Measurements from ENCODE around the gene PPM1J. TPM values are rescaled to one million over a fixed set of nuclear protein-coding genes. Genes with fewer than 3 reads are reported as not detected.

The PPM1J gene
- total and polyA plus RNA-seq, 2 of the 8 experiments (the other 6 are each of a cell fraction or from before 2014, with no cell fraction given), result 19.4 to 31.6 TPM

DNA sequence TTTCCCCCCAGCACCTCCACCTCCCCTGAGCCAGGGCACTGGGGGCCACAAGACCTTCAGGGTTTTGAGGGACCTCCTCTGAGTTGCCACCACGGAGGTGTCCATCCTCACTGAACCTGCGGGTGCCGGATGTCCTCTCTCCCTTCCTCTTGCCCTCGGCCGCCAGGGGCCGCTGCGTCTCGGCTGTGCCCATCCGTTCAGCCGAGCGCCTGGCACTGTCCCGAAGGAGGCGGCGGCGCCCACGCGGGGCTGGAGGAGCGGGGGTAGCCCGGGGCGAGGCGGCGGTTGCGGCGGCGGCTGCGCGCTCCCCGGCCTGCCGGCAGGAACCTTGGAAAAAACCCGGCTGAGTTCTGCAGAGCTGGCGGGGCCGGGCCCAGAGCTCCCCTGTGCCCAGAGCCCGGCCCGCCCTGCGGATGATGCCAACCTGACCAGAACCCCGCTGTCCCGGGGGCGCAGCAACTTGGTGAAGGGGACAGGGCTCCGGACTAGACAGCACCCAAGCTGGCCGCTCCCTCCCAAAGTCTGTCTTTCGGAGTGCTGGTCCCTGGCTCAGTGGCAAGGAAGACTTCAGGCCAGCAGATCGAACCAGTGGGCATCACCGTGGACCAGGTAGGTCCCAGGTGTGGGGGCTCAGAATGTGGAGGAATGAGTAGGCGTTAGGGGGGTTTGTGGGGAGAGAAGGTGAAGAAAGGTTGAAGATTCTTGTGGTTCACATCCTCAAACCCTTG lies 3.7 kb upstream of the PPM1J start:
- Histone ChIP-seq H2AFZ (ENCODE audit: low read length) (no peak overlapping the region), H3K27ac (ENCODE audit: low read depth, low read length) (no peak overlapping the region), H2BK5ac (ENCODE audit: low read depth, low read length) (no peak overlapping the region; the same call in 1 of the 2 replicates), H4K8ac (ENCODE audit: extremely low read depth, insufficient read depth, low read length) (no peak overlapping the region; the same call in 1 of the 2 replicates), H3K23me2 (ENCODE audit: low read depth, low read length) (peaks cover 15% of the 10 kb centered on the region), H4K5ac (ENCODE audit: insufficient read length, low read depth, low read length) (no peak overlapping the region), H2BK15ac (ENCODE audit: low read length) (peak overlapping the region; percentile 95; the same call in 1 of the 2 replicates), H2BK12ac (ENCODE audit: low read depth, low read length) (no peak overlapping the region), H3K4me3 (ENCODE audit: extremely low read depth in 1 of 4, insufficient read depth in 2 of 4, low read depth in 3 of 4, low read length in 4 of 4) (peak overlapping the region in 2 of 4 experiments; percentile 10 to 40; a peak in 2 of 8 replicates), H3K79me1 (ENCODE audit: low read depth, low read length) (no peaks in the 10 kb centered on the region), H3K36me3 (ENCODE audit: control insufficient read depth in 2 of 4, insufficient read depth in 4 of 4, low read length in 3 of 4) (no peaks in the 10 kb centered on the region), H3K79me2 (ENCODE audit: control insufficient read depth in 1 of 2, insufficient read depth in 2 of 2, low read length in 2 of 2) (no peaks in the 10 kb centered on the region), H3K4me1 (replicated peaks in 1 of 4; ENCODE audit: control insufficient read depth in 3 of 4, insufficient read depth in 4 of 4, low read length in 3 of 4) (peaks cover 8 to 27% (median 17%) of the 10 kb centered on the region in 4 experiments), H3K18ac (ENCODE audit: extremely low read depth, low read length) (0 out of 2 replicates have a peak overlapping the region, but pooled peaks have one; percentile 66), H3K27me3 (replicated peaks in 1 of 4; ENCODE audit: control insufficient read depth in 3 of 4, extremely low read depth in 1 of 4, insufficient read depth in 3 of 4, low read length in 3 of 4) (peaks cover 0 to 40% (median 22%) of the 10 kb centered on the region in 4 experiments; a peak in 5 of 7 replicates), H4K20me1 (replicated peaks in 1 of 2; ENCODE audit: control insufficient read depth in 1 of 2, insufficient read depth in 2 of 2, low read length in 2 of 2) (peaks cover 0 to under 1% of the 10 kb centered on the region in 2 experiments), H3K9ac (replicated peaks in 1 of 4; ENCODE audit: extremely low read depth in 1 of 4, low read depth in 3 of 4, low read length in 3 of 4) (no peak overlapping the region), H3K4ac (replicated peaks; ENCODE audit: insufficient read length, low read depth, low read length) (peak overlapping the region; percentile 27), H3K23ac (ENCODE audit: insufficient read length) (no peak overlapping the region), H4K91ac (replicated peaks; ENCODE audit: insufficient read length, low read length) (peak overlapping the region; percentile 79), H3K9me3 (ENCODE audit: insufficient read depth in 2 of 2, low read depth in 1 of 2, low read length in 1 of 2) (no peaks in the 10 kb centered on the region), H3K14ac (ENCODE audit: insufficient read length) (no peak overlapping the region), H3K56ac (replicated peaks; ENCODE audit: insufficient read length, low read depth, low read length) (no peak overlapping the region), H2BK120ac (replicated peaks; ENCODE audit: low read depth, low read length) (no peak overlapping the region), H3K4me2 (ENCODE audit: insufficient read depth in 1 of 2, low read depth in 2 of 2, low read length in 2 of 2) (peak overlapping the region in 1 of 2 experiments; percentile 44; a peak in 1 of 4 replicates), H2BK20ac (ENCODE audit: low read length) (no peak overlapping the region), H2AK5ac (ENCODE audit: low read depth, low read length) (no peak overlapping the region)
- WGBS, 2 experiments (ENCODE audit: extremely low coverage in 1 of 2, insufficient coverage in 1 of 2, insufficient read length in 1 of 2, insufficient replicate concordance in 2 of 2, low coverage in 1 of 2, low lambda C conversion rate in 2 of 2, missing lambda C conversion rate in 1 of 2), result 67 to 100% methylated on average over 1 to 17 of the region's 44 CpGs
- FAIRE-seq (no peak), DNase-seq (ENCODE audit: low read depth in 1 of 2, low spot score in 2 of 2) (peak in 1 of 2 experiments; percentile 89)
- POLR2A ChIA-PET (ENCODE audit: partially characterized antibody), result interaction anchor here (0.7 to 1.5 kb wide), 8 partner anchors 11 to 323 kb away, joined by 3 to 10 read pairs (median 3); no protein-coding TSS in a partner anchor
- CTCF ChIA-PET (ENCODE audit: partially characterized antibody), result interaction anchor here (0.5 to 14.2 kb wide), 34 partner anchors 8 to 1229 kb away, joined by 3 to 547 read pairs (median 4); partner anchors contain the start of gene LRIG2
- TF ChIP-seq TAF7 (optimal IDR thresholded peaks at IDR 0.05; ENCODE audit: borderline replicate concordance, low read depth, low read length) (no peak), PHF8 (conservative IDR thresholded peaks at IDR 0.05; ENCODE audit: low read depth, low read length) (no peak), RFX5 (IDR thresholded peaks at IDR 0.05; ENCODE audit: borderline replicate concordance, low read depth, low read length) (no peak), YY1 (IDR thresholded peaks at IDR 0.05; ENCODE audit: low read depth, low read length) (peak; percentile 50; the same call in 1 of the 2 replicates), POU5F1 (IDR thresholded peaks at IDR 0.05; ENCODE audit: low read depth, low read length) (no peak), RNF2 (IDR thresholded peaks at IDR 0.05; ENCODE audit: borderline replicate concordance, low read depth, low read length, missing control alignments, poor library complexity, severe bottlenecking) (no peak), CBX5 (IDR thresholded peaks at IDR 0.05; ENCODE audit: low read depth, low read length) (no peak), RAD21 (IDR thresholded peaks at IDR 0.05 in 1 of 2, conservative IDR thresholded peaks at IDR 0.05 in 1 of 2; ENCODE audit: low read depth in 2 of 2, low read length in 2 of 2) (peak; percentile 78 to 89)
- TF ChIP-seq, protein P1, sequence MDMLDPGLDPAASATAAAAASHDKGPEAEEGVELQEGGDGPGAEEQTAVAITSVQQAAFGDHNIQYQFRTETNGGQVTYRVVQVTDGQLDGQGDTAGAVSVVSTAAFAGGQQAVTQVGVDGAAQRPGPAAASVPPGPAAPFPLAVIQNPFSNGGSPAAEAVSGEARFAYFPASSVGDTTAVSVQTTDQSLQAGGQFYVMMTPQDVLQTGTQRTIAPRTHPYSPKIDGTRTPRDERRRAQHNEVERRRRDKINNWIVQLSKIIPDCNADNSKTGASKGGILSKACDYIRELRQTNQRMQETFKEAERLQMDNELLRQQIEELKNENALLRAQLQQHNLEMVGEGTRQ (IDR thresholded peaks at IDR 0.05; ENCODE audit: low read length), result no peak

Data from H1 (cell line).